CD4-positive, alpha-beta T cell (primary cell): ENCODE measurements around the gene XIRP1. TPM values are rescaled to one million over a fixed set of nuclear protein-coding genes. Genes with fewer than 3 reads are reported as not detected.
"Not testable (repeated sequence)": the region's sequence is repeated elsewhere in the genome, so short reads cannot be mapped to it uniquely, and the experiment has no call there.

Experiments used
- ATAC-seq: fragments of 200-7000 bp; cut with Tn5 transposase; one replicate; pipeline ENCODE4 v1.10.0; 2022; ENCODE audit warnings: mild to moderate bottlenecking; ENCODE audit not compliant: poor library complexity
- CTCF ChIA-PET: fragments of 350-600 bp; sonication (Branson Sonifier 250); formaldehyde crosslinking; loops from one replicate; lab custom pipeline; 2021; ENCODE audit warnings: antibody characterized with exemption, inconsistent platforms; lab: Charles Lee
- POLR2A ChIA-PET: fragments of 350-600 bp; sonication (Branson Sonifier 250); formaldehyde crosslinking; loops from one replicate; lab custom pipeline; 2021; ENCODE audit warnings: antibody characterized with exemption, inconsistent platforms; lab: Charles Lee
- DNase-seq, 14 experiments: peaks; one replicate each; pipeline ENCODE4 v3.0.0-alpha.2; 2013 to 2020; ENCODE audit warnings: mixed read lengths in 2 of 14
- H3K27ac ChIP-seq, 2 donors: one replicate each; pipeline versions ENCODE4 v1.5.1 to v1.7.0; 2013; ENCODE audit warnings: low read length in 2 of 2, low read depth in 1 of 2, mild to moderate bottlenecking in 1 of 2
- H3K27me3 ChIP-seq, 2 experiments: 1 replicate in 1 of 2; 2 replicates in 1 of 2; pipeline versions ENCODE4 v1.6.1 to v1.7.0; 2013; ENCODE audit warnings: low read length in 2 of 2, control low read depth in 1 of 2, mild to moderate bottlenecking in 1 of 2, moderate library complexity in 1 of 2; ENCODE audit not compliant: insufficient read depth in 2 of 2, control insufficient read depth in 1 of 2
- H3K36me3 ChIP-seq: one replicate; pipeline ENCODE4 v1.6.1; 2013; ENCODE audit warnings: low read length, control low read depth; ENCODE audit not compliant: insufficient read depth
- H3K4me1 ChIP-seq: one replicate; pipeline ENCODE4 v1.6.1; 2013; ENCODE audit warnings: low read length, control low read depth; ENCODE audit not compliant: insufficient read depth
- H3K4me3 ChIP-seq: one replicate; pipeline ENCODE4 v1.5.1; 2013; ENCODE audit warnings: mild to moderate bottlenecking, low read length, moderate library complexity
- H3K9me3 ChIP-seq, 2 experiments: 1 replicate in 1 of 2; 2 replicates in 1 of 2; pipeline versions ENCODE4 v1.6.1 to v1.7.0; 2013; ENCODE audit warnings: low read length in 2 of 2, mild to moderate bottlenecking in 2 of 2, control low read depth in 1 of 2, moderate library complexity in 1 of 2; ENCODE audit not compliant: control insufficient read depth in 1 of 2, insufficient read depth in 1 of 2
- H3K27ac Mint-ChIP-seq: one replicate; pipeline ENCODE4 v1.8.0; 2020; ENCODE audit warnings: mixed read lengths
- H3K27me3 Mint-ChIP-seq: one replicate; pipeline ENCODE4 v1.8.0; 2021; ENCODE audit warnings: mixed read lengths
- H3K36me3 Mint-ChIP-seq: one replicate; pipeline ENCODE4 v1.8.0; 2021; ENCODE audit warnings: low read depth, mixed read lengths
- H3K4me1 Mint-ChIP-seq: one replicate; pipeline ENCODE4 v1.8.0; 2021; ENCODE audit warnings: low read depth, mixed read lengths
- H3K4me3 Mint-ChIP-seq: one replicate; pipeline ENCODE4 v1.8.0; 2020; ENCODE audit warnings: mild to moderate bottlenecking, mixed read lengths
- H3K9me3 Mint-ChIP-seq: one replicate; pipeline ENCODE4 v1.8.0; 2020; ENCODE audit warnings: mixed read lengths
- CTCF ChIP-seq: fragments of 200-600 bp; IDR thresholded peaks from one replicate; pipeline ENCODE4 v1.8.0; 2022; ENCODE audit warnings: antibody characterized with exemption, mild to moderate bottlenecking
- intact Hi-C, 2 experiments: fragments of 100-400 bp; cut with DNase I in 1 of 2; cut with micrococcal nuclease in 1 of 2; formaldehyde crosslinking; loops; one replicate each; pipeline versions ENCODE4 v1.15.1 to v1.9.0; 2023 to 2025; cut with DNase I, micrococcal nuclease
- total RNA-seq, 174 experiments: library from RNA in 2 of 174; stranded (reverse) in 2 of 174; gene quantifications; one replicate each; pipeline ENCODE4 v1.2.3 and lab custom pipeline; 2021 to 2026

The XIRP1 gene
- total RNA-seq, 2 experiments from 2014 or later: not detected

- intact Hi-C loops: no loop called here
- ChIA-PET CTCF (interaction anchor here (0.6 kb wide), 1 partner anchor 11 kb away, joined by 3 read pairs; no protein-coding TSS in a partner anchor), POLR2A (no interaction called here)
- Histone ChIP-seq H3K4me3 (no peak overlapping the region), H3K27me3 (no peaks in the 10 kb centered on the region), H3K4me1 (peaks cover 22% of the 10 kb centered on the region), H3K9me3 (no peaks in the 10 kb centered on the region), H3K36me3 (no peaks in the 10 kb centered on the region), H3K27ac (no peak overlapping the region)
- Mint-ChIP-seq H3K27me3 (peaks cover 23% of the 10 kb centered on the region), H3K27ac (no peak overlapping the region), H3K4me1 (peaks cover 13% of the 10 kb centered on the region), H3K9me3 (no peaks in the 10 kb centered on the region), H3K4me3 (no peak overlapping the region), H3K36me3 (no peaks in the 10 kb centered on the region)
- ATAC-seq: no peak
- no peak for TF ChIP-seq CTCF
- no peak for DNase-seq
Observed at GRCh38 chr3:39230453-39230852, 38.1 kb upstream of the XIRP1 start.

GRCh38 chr3:39228496-39228895 is 36.1 kb upstream of the XIRP1 start:
- Histone ChIP-seq H3K4me3 (no peak overlapping the region), H3K27me3 (no peaks in the 10 kb centered on the region), H3K27ac (no peak overlapping the region), H3K36me3 (no peaks in the 10 kb centered on the region), H3K4me1 (peaks cover 4% of the 10 kb centered on the region), H3K9me3 (no peaks in the 10 kb centered on the region)
- intact Hi-C loops: no loop called here
- Mint-ChIP-seq H3K4me3 (no peak overlapping the region), H3K4me1 (no peaks in the 10 kb centered on the region), H3K27ac (no peak overlapping the region), H3K36me3 (no peaks in the 10 kb centered on the region), H3K27me3 (peaks cover 23% of the 10 kb centered on the region), H3K9me3 (no peaks in the 10 kb centered on the region)
- CTCF ChIA-PET: no interaction called here
- ATAC-seq: no peak
- POLR2A ChIA-PET: no interaction called here
- DNase-seq: no peak
- no peak for TF ChIP-seq CTCF

GRCh38 chr3:39227596-39227995 is 35.2 kb upstream of the XIRP1 start:
- H3K4me1 ChIP-seq, H3K27me3 ChIP-seq, intact Hi-C loops, H3K4me3 Mint-ChIP-seq, H3K9me3 Mint-ChIP-seq, ATAC-seq, DNase-seq, H3K36me3 Mint-ChIP-seq, H3K27ac Mint-ChIP-seq, H3K4me3 ChIP-seq, H3K36me3 ChIP-seq, H3K27ac ChIP-seq, POLR2A ChIA-PET, H3K9me3 ChIP-seq, CTCF ChIA-PET, H3K4me1 Mint-ChIP-seq: not testable (repeated sequence)
- H3K27me3 Mint-ChIP-seq: peaks cover 16% of the 10 kb centered on the region

- no peak overlapping the region for H3K27ac Mint-ChIP-seq
- ChIA-PET CTCF (no interaction called here), POLR2A (no interaction called here)
- Histone ChIP-seq H3K4me3 (no peak overlapping the region), H3K36me3 (no peaks in the 10 kb centered on the region), H3K27ac (no peak overlapping the region), H3K9me3 (no peaks in the 10 kb centered on the region), H3K27me3 (no peaks in the 10 kb centered on the region), H3K4me1 (no peaks in the 10 kb centered on the region)
- intact Hi-C loops: no loop called here
- no peaks in the 10 kb centered on the region for H3K4me1 Mint-ChIP-seq
- H3K36me3 Mint-ChIP-seq: no peaks in the 10 kb centered on the region
- ATAC-seq (no peak), DNase-seq (peak in 1 of 14 experiments; percentile 32)
- no peak overlapping the region for H3K4me3 Mint-ChIP-seq
- H3K27me3 Mint-ChIP-seq: peaks cover 5% of the 10 kb centered on the region
- no peaks in the 10 kb centered on the region for H3K9me3 Mint-ChIP-seq
- TF ChIP-seq CTCF: no peak
Observed at GRCh38 chr3:39226106-39226741, 33.8 kb upstream of the XIRP1 start.
